ENCODE measurements around the gene FAM111A.
A peak's percentile ranks its signal among the peaks of the same experiment; 100 is the strongest.
"Not testable (repeated sequence)": the region's sequence is repeated elsewhere in the genome, so short reads cannot be mapped to it uniquely, and the experiment has no call there.

FAM111A gene

GRCh38 chr11:59142530-59143507 lies at the start of gene FAM111A:
Gene FAM111A (plus strand): TSS chr11:59142856. CDS start chr11:59148873, 6,017 bp downstream.
- peak; percentile 93 for DNase-seq (ENCODE audit: low spot score)

GRCh38 chr11:59093576-59093975 lies 49.1 kb upstream of the FAM111A start:
- DNase-seq (ENCODE audit: low spot score) = not testable (repeated sequence)

GRCh38 chr11:59095225-59095624 lies 47.4 kb upstream of the FAM111A start:
- DNase-seq (ENCODE audit: low spot score) = not testable (repeated sequence)

- not testable (repeated sequence) for DNase-seq (ENCODE audit: low spot score)
Measured at GRCh38 chr11:59095972-59096575, 46.6 kb upstream of the FAM111A start.

GRCh38 chr11:59097113-59097708 lies 45.4 kb upstream of the FAM111A start:
- peak; percentile 36 for DNase-seq (ENCODE audit: low spot score)

GRCh38 chr11:59097938-59098337 lies 44.7 kb upstream of the FAM111A start:
- DNase-seq (ENCODE audit: low spot score) = not testable (repeated sequence)

- peak; percentile 46 for DNase-seq (ENCODE audit: low spot score)
Measured at GRCh38 chr11:59102259-59102765, 40.3 kb upstream of the FAM111A start.

- peak; percentile 96 for DNase-seq (ENCODE audit: low spot score)
Measured at GRCh38 chr11:59106363-59107336, 36.0 kb upstream of the FAM111A start, which contains the start of gene FAM111B. Gene FAM111B (plus strand): TSS chr11:59107237. CDS start chr11:59109626, 2,389 bp downstream.

- DNase-seq (ENCODE audit: low spot score) = peak; percentile 57
Measured at GRCh38 chr11:59107721-59108120, 34.9 kb upstream of the FAM111A start.

GRCh38 chr11:59112494-59112893 lies 30.2 kb upstream of the FAM111A start:
- DNase-seq (ENCODE audit: low spot score) = no peak

GRCh38 chr11:59114344-59114743 lies 28.3 kb upstream of the FAM111A start:
- DNase-seq (ENCODE audit: low spot score) = no peak

- no peak for DNase-seq (ENCODE audit: low spot score)
Measured at GRCh38 chr11:59115553-59115952, 27.1 kb upstream of the FAM111A start.

GRCh38 chr11:59117774-59118173 lies 24.9 kb upstream of the FAM111A start:
- DNase-seq (ENCODE audit: low spot score) = no peak

GRCh38 chr11:59119826-59120225 lies 22.8 kb upstream of the FAM111A start:
- no peak for DNase-seq (ENCODE audit: low spot score)

- DNase-seq (ENCODE audit: low spot score) = peak; percentile 75
Measured at GRCh38 chr11:59135648-59136461, 6.8 kb upstream of the FAM111A start.

GRCh38 chr11:59136551-59136950 lies 6.1 kb upstream of the FAM111A start:
- not testable (repeated sequence) for DNase-seq (ENCODE audit: low spot score)

GRCh38 chr11:59137190-59137589 lies 5.5 kb upstream of the FAM111A start:
- no peak for DNase-seq (ENCODE audit: low spot score)

- no peak for DNase-seq (ENCODE audit: low spot score)
Measured at GRCh38 chr11:59138643-59139042, 4.0 kb upstream of the FAM111A start.

GRCh38 chr11:59141191-59141590 lies 1.5 kb upstream of the FAM111A start:
- no peak for DNase-seq (ENCODE audit: low spot score)

All from SW480 (cell line).